Ishikawa (cell line): ENCODE results near the gene EXOC4.

ENCODE experiments used
- CEBPB ChIP-seq: IDR thresholded peaks from 2 replicates; pipeline ENCODE4 v1.6.1; 2012
- CREB1 ChIP-seq: IDR thresholded peaks from 2 replicates; pipeline ENCODE4 v1.6.1; 2012; ENCODE audit warnings: low read depth
- EGR1 ChIP-seq: IDR thresholded peaks from 2 replicates; pipeline ENCODE4 v1.6.1; 2012
- EP300 ChIP-seq: IDR thresholded peaks from 2 replicates; pipeline ENCODE4 v1.6.1; 2012; ENCODE audit warnings: borderline replicate concordance
- NFIC ChIP-seq: IDR thresholded peaks from 2 replicates; pipeline ENCODE4 v1.6.1; 2012

DNA sequence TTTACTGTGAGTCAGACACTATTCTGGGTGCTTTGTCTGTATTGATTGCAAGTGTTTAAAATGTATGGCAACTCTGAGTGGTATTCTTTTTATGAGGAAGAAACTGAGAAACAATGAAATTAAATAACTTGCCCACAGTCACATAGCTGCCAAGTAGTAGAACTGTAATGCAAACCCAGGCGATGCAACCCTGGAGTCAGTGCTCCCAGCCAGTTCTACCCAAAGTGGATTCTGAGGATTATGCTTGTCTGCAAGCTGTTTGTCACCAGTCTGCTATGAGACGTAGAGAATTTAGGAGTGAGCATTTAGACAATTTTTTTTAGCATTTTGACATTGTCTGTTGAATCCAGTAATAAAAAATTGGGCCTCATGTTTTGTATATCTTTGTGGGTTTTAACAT is 568.3 kb downstream of the EXOC4 start:
- no peak for TF ChIP-seq EP300
- TF ChIP-seq NFIC, result no peak
- TF ChIP-seq EGR1, result no peak
- no peak for TF ChIP-seq CEBPB
- no peak for TF ChIP-seq CREB1
